DMS79 treated with DMSO at 0.1 percent for 48 hours (cell line): Measurements from ENCODE around the gene ZCCHC14.
"Not testable (repeated sequence)": the region's sequence is repeated elsewhere in the genome, so short reads cannot be mapped to it uniquely, and the experiment has no call there.

ENCODE experiments used
- DNase-seq: peaks from one replicate; lab custom pipeline; 2025; lab: John Stamatoyannopoulos, UW

Gene ZCCHC14

GRCh38 chr16:87477209-87477981 is 15.4 kb downstream of the ZCCHC14 start:
- not testable (repeated sequence) for DNase-seq

- DNase-seq: no peak
Measured at GRCh38 chr16:87474566-87474996, 18.2 kb downstream of the ZCCHC14 start.

DNA sequence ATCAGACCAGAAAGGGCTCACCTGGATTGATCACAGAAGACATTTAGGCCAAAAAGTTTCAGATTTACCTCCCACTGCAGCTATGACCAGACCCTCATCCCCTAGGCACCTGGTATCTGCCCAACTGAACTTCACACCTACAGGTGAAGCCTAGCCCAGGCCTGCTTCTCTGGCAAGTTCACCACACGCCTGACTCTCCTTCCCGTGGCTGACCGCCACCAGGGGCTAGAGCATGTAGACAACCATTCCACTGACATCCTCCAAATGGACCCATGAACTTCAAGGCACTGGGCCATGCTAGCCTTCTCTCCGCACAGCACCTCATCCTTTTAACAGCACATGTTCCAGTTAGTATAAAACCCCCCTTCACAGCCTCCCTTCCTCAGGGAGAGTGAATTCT is 18.8 kb downstream of the ZCCHC14 start:
- no peak for DNase-seq

GRCh38 chr16:87472935-87473334 is 19.9 kb downstream of the ZCCHC14 start:
- no peak for DNase-seq

GRCh38 chr16:87472142-87472778 is 20.6 kb downstream of the ZCCHC14 start:
- no peak for DNase-seq

GRCh38 chr16:87471278-87472141 is 21.3 kb downstream of the ZCCHC14 start:
- no peak for DNase-seq

DNA sequence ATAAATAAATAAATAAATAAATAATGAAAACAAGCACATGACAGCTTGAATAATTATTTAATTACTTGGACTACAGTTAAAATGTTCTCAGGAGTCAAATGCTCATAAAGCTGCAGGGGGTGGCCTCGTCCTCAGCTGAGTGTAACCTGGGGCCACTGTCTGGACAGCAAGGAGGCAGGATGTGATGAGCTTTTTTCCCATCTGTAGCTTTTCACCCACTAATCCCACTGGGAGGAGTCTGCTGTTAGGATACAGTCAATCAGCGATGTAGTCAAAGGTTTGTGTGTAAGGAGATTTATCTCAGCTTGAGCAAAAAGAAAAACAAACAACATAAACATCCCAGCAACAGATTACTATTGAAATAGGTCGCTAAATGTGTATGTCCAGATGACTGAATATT is 22.5 kb downstream of the ZCCHC14 start:
- DNase-seq: no peak

DNA sequence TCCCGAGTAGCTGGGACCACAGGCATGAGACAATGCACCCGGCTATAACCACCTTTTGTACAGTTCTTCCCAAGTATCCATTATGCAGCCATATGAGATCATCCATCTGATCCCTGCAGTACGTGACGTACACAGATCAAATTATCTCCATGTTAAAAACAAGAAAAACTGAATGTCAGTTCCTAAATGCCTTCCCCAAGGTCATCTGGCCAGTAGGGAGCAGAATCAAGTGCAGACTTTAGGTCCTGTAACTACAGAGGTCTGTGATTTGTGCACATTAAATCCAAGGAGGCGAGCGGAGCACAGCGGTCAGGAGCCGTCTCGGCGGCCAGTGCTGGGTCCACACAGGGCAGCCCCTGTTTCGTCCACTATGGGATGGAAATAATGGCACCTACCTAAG is 23.7 kb downstream of the ZCCHC14 start:
- no peak for DNase-seq

DNA sequence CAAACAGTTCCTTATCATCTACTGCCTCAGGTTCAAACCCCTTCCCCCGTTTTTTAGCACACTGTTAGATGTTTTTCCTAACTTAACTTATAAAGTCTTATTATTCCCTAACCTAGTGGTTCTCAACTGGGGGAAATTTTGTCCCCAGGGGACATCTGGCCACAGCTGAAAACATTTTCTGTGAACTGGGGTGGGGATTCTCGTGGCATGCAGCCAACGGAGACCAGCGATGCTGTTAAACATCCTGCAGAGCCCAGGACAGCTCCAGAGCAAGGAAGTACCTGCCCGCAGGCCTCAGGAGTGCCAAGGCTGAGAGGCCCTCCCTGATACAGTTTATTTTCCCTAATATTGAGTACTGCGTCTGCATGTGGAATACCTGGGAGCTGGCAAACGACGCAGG is 24.3 kb downstream of the ZCCHC14 start:
- no peak for DNase-seq

GRCh38 chr16:87466975-87467501 is 25.8 kb downstream of the ZCCHC14 start:
- DNase-seq: no peak

DNA sequence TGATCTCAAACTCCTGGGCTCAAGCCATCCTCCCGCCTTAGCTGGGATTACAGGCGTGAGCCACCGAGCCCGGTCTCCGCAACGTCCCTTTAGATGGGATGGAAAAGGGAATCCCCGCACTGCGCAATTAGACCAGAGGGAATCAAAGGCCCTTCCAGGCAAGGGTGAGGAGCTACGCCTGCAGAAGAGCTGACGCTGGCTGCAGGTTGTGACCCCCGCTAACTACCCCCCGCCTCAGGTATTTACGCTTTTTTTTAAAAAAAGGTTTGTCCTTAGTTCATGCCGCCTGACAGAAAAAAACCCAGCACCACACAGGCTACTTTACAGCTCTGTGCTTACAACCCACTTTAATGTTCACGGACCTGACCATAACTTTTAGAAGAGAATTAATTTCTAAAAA is 26.9 kb downstream of the ZCCHC14 start:
- DNase-seq: no peak

- DNase-seq: no peak
Measured at GRCh38 chr16:87465306-87465705, 27.5 kb downstream of the ZCCHC14 start.

DNA sequence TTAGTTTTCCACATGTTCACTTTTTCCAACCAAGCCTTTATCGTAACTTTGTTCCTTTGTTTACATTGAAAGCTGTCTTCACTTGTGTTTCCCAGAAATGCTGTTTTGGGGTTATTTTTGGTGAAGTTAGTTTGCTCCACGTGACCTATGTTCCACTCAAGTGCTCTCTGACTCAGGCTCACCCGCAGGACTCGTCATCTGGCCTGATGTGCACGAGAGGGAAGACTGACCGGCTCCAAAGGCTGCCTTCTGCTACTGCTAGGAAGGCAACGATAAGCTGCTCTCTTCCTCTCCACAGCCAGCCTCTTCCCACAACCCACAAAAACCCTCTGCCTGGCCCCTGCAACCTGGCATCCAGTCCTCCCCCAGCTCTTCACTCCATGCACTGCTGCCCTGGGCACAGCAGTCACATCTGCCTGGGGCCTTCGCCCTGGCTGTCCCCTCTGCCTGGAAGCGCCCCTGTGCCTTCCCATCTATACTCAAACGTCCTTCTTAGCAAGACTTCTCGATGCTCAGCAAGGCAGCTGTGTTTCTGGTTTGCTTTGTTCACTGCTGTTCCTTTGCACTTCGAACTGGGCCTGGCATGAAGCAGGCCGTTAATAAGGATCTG is 28.0 kb downstream of the ZCCHC14 start:
- no peak for DNase-seq

GRCh38 chr16:87463722-87464690 is 28.8 kb downstream of the ZCCHC14 start:
- DNase-seq: no peak

- peak; percentile 71 for DNase-seq
Measured at GRCh38 chr16:87461466-87461991, 31.3 kb downstream of the ZCCHC14 start.

GRCh38 chr16:87460936-87461335 is 31.9 kb downstream of the ZCCHC14 start:
- no peak for DNase-seq

DNA sequence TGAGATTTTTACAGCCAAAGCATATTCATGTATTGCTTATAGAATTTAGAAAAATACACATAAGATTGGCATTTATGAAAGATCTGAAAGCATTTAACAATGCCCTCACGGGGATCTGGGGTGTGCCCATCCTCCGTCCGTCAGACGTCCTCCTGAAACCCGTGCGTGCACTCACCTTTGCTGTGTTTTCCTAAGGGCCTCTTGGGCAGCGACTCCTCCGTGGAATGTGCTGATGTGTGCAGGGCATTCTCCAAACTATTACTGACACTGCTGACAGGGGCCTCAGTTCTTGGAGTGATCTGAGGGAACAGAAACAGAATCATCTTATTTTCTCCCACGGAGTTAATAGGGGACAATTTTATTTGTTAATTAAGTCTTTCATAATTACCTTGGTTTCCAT is 33.0 kb downstream of the ZCCHC14 start:
- no peak for DNase-seq

- no peak for DNase-seq
Measured at GRCh38 chr16:87459027-87459426, 33.8 kb downstream of the ZCCHC14 start.

GRCh38 chr16:87458424-87458915 is 34.4 kb downstream of the ZCCHC14 start:
- DNase-seq: no peak

DNA sequence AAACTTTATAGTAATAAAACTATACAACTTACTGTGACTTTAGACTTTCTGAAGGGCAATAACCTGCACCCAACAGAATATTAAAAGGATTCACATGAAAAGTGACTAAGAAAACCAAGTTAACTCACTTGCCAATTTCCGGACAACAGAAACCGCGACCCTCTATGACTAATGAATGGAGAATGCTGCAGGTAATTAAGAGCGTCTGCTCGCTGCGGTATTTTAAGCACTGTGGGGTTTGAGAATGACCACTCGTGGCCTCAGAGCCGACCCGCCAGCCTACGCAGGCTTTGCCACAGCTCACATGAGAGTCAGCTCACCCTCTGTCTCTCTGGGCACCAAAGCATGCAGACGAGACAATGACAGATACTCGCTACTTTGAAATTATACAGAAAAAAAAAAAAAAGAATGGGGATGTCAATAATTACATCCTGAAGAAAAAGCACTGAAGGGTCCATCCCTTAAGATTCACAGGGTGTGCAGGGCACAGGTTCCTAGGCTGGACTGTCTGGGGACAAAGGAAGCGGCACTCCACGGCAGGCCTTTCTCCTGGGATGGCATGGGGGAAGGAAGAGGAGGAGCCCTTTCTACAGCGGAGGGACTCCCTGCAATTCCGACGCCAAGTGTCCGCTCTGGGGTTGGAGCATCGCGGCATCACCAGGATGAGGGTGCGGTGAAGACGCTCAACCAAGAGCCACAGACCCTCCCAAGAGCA is 35.0 kb downstream of the ZCCHC14 start:
- DNase-seq: no peak
